Measurements from ENCODE around the gene FAM9B. TPM values are rescaled to one million over a fixed set of nuclear protein-coding genes. Genes with fewer than 3 reads are reported as not detected.

FAM9B gene
- total RNA-seq (2014; rRNA removed) (0.07 TPM in 1 of 2 replicates, not detected in the other), Bru-seq, nascent RNA (not detected), BruChase-seq, experiment 1, labeled RNA remaining after a 6-hour chase (percentile 18 among the genes with signal in this experiment), BruChase-seq, experiment 2, labeled RNA remaining after a 2-hour chase (percentile 14 among the genes with signal in this experiment)
- long read RNA-seq = 0 reads

GRCh38 chrX:9033989-9034388, at the start of gene FAM9B:
TSS of gene FAM9B (minus strand) at chrX:9034127. CDS start at chrX:9032986, 1,141 bp downstream.
- no peaks in the 10 kb centered on the region for H3K79me2 ChIP-seq (ENCODE audit: low read length)
- no peaks in the 10 kb centered on the region for H3K9me2 ChIP-seq (replicated peaks; ENCODE audit: low read length)
- H3K9ac ChIP-seq (ENCODE audit: low read length) = no peak within 1 kb of the TSS
- no peaks in the 10 kb centered on the region for H3F3A ChIP-seq (ENCODE audit: low read length, unreplicated experiment)
- ATAC-seq = no peak
- ChIA-PET CTCF (no interaction called here), POLR2A (ENCODE audit: unreplicated experiment) (interaction anchor here (0.6 kb wide), 1 partner anchor 146 kb away, joined by 3 read pairs; no protein-coding TSS in a partner anchor)
- no peaks in the 10 kb centered on the region for H3K36me3 ChIP-seq (ENCODE audit: low read depth, low read length)
- no peaks in the 10 kb centered on the region for H3K27me3 ChIP-seq (ENCODE audit: low read length)
- no peak within 1 kb of the TSS for H3K27ac ChIP-seq (ENCODE audit: low read length)
- no peak within 1 kb of the TSS for H2AFZ ChIP-seq (ENCODE audit: low read length)
- no peak for TF ChIP-seq EZH2 (IDR thresholded peaks at IDR 0.05; ENCODE audit: low read length, unreplicated experiment)
- no peak for TF ChIP-seq CTCF (conservative IDR thresholded peaks at IDR 0.05; ENCODE audit: low read depth, low read length)
- TF ChIP-seq EZH2phosphoT487 (IDR thresholded peaks at IDR 0.05; ENCODE audit: borderline replicate concordance, low read length) = no peak
- no peak for DNase-seq
- no peak within 1 kb of the TSS for H3K4me3 ChIP-seq (ENCODE audit: low read length)
- BruUV-seq (replicated peaks) = no TSS peak
- no peaks in the 10 kb centered on the region for H4K20me1 ChIP-seq (ENCODE audit: low read length)
- no peaks in the 10 kb centered on the region for H3K9me3 ChIP-seq (ENCODE audit: low read length)
- no peaks in the 10 kb centered on the region for H3K4me1 ChIP-seq (ENCODE audit: insufficient read depth, low read length)
- no peak within 1 kb of the TSS for H3K4me2 ChIP-seq (ENCODE audit: low read length)
- intact Hi-C loops (cut with micrococcal nuclease) = no loop called here

GRCh38 chrX:9081271-9081670, 47.3 kb upstream of the FAM9B start:
- ATAC-seq (no peak), DNase-seq (no peak)
- no peak overlapping the region for H3K27ac ChIP-seq (ENCODE audit: low read length)
- no peaks in the 10 kb centered on the region for H3K4me1 ChIP-seq (ENCODE audit: insufficient read depth, low read length)
- H3K27me3 ChIP-seq (ENCODE audit: low read length) = no peaks in the 10 kb centered on the region
- BruUV-seq (replicated peaks) = no TSS peak
- H3K9me3 ChIP-seq (ENCODE audit: low read length) = no peaks in the 10 kb centered on the region
- intact Hi-C loops (cut with micrococcal nuclease) = no loop called here
- no peaks in the 10 kb centered on the region for H3K79me2 ChIP-seq (ENCODE audit: low read length)
- no peak overlapping the region for H3K4me2 ChIP-seq (ENCODE audit: low read length)
- TF ChIP-seq EZH2 (IDR thresholded peaks at IDR 0.05; ENCODE audit: low read length, unreplicated experiment) (no peak), CTCF (conservative IDR thresholded peaks at IDR 0.05; ENCODE audit: low read depth, low read length) (no peak), EZH2phosphoT487 (IDR thresholded peaks at IDR 0.05; ENCODE audit: borderline replicate concordance, low read length) (no peak)
- H3K9me2 ChIP-seq (replicated peaks; ENCODE audit: low read length) = no peaks in the 10 kb centered on the region
- no peaks in the 10 kb centered on the region for H3F3A ChIP-seq (ENCODE audit: low read length, unreplicated experiment)
- H4K20me1 ChIP-seq (ENCODE audit: low read length) = no peaks in the 10 kb centered on the region
- ChIA-PET POLR2A (ENCODE audit: unreplicated experiment) (no interaction called here), CTCF (no interaction called here)
- no peak overlapping the region for H3K9ac ChIP-seq (ENCODE audit: low read length)
- H2AFZ ChIP-seq (ENCODE audit: low read length) = no peak overlapping the region
- H3K4me3 ChIP-seq (ENCODE audit: low read length) = no peak overlapping the region
- H3K36me3 ChIP-seq (ENCODE audit: low read depth, low read length) = no peaks in the 10 kb centered on the region

GRCh38 chrX:9074326-9074725, 40.4 kb upstream of the FAM9B start:
- no peaks in the 10 kb centered on the region for H3F3A ChIP-seq (ENCODE audit: low read length, unreplicated experiment)
- no peak overlapping the region for H3K27ac ChIP-seq (ENCODE audit: low read length)
- DNase-seq = no peak
- BruUV-seq (replicated peaks) = no TSS peak
- no peaks in the 10 kb centered on the region for H3K9me3 ChIP-seq (ENCODE audit: low read length)
- no peak overlapping the region for H2AFZ ChIP-seq (ENCODE audit: low read length)
- no peak overlapping the region for H3K4me3 ChIP-seq (ENCODE audit: low read length)
- no peak overlapping the region for H3K9ac ChIP-seq (ENCODE audit: low read length)
- ATAC-seq = no peak
- ChIA-PET CTCF (no interaction called here), POLR2A (ENCODE audit: unreplicated experiment) (interaction anchor here (0.6 kb wide), 1 partner anchor 1379 kb away, joined by 4 read pairs; no protein-coding TSS in a partner anchor)
- H3K9me2 ChIP-seq (replicated peaks; ENCODE audit: low read length) = no peaks in the 10 kb centered on the region
- H3K36me3 ChIP-seq (ENCODE audit: low read depth, low read length) = no peaks in the 10 kb centered on the region
- intact Hi-C loops (cut with micrococcal nuclease) = loop anchor here (5.0 to 10.0 kb wide), 2 partner anchors 102 to 230 kb away; no protein-coding TSS in a partner anchor
- TF ChIP-seq EZH2 (IDR thresholded peaks at IDR 0.05; ENCODE audit: low read length, unreplicated experiment) (no peak), EZH2phosphoT487 (IDR thresholded peaks at IDR 0.05; ENCODE audit: borderline replicate concordance, low read length) (no peak), CTCF (conservative IDR thresholded peaks at IDR 0.05; ENCODE audit: low read depth, low read length) (no peak)
- no peaks in the 10 kb centered on the region for H4K20me1 ChIP-seq (ENCODE audit: low read length)
- H3K79me2 ChIP-seq (ENCODE audit: low read length) = no peaks in the 10 kb centered on the region
- H3K27me3 ChIP-seq (ENCODE audit: low read length) = no peaks in the 10 kb centered on the region
- H3K4me2 ChIP-seq (ENCODE audit: low read length) = no peak overlapping the region
- peaks cover 16% of the 10 kb centered on the region for H3K4me1 ChIP-seq (ENCODE audit: insufficient read depth, low read length)
